Loucy (cell line): ENCODE measurements around the gene ALOX5AP.

Source experiments
- EZH2phosphoT487 ChIP-seq: fragments of 200-600 bp; IDR thresholded peaks from 2 replicates; pipeline ENCODE4 v1.6.1; 2018; ENCODE audit warnings: antibody characterized with exemption, mild to moderate bottlenecking, moderate library complexity, borderline replicate concordance
- TF ChIP-seq, protein P1 (sequence below): fragments of 200-600 bp; sonication (generic); conservative IDR thresholded peaks from 2 replicates; pipeline ENCODE4 v1.5.1; 2014; ENCODE audit warnings: mild to moderate bottlenecking, antibody characterized with exemption, low read length

DNA sequence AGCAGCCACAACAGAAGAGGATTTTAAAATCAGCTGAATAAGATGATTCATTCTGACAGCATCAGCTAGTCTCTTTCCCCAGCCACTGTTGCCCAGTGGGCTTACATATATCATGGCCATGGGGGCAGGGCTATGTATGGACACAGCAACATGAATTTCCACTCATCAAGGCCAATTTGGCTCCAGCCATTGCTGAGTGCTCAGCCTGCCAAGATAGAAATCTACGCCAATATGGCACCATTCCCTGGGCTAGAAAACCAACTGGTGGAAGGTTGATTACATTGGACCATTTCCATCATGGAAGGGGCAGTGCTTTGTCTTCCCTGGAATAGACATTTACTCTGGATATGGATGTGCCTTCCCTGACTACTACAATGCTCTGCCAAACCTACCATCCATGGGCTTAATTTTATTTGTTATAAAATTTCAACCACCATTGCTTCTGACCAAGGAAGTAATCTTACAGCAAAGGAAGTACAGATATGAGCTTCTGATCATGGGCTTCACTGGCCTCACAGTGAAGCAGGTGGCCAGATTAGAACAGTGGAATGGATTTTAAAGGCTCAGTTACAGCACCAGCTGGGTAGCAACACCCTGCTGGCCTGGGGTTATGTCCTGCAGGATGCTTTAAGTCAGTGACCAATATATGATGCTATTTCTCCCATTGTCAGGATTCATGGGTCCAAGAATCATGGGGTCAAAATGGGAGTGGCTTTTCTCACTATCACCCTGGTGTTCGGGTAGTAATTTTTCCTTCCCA lies 9.8 kb upstream of the ALOX5AP start:
- TF ChIP-seq, protein P1, sequence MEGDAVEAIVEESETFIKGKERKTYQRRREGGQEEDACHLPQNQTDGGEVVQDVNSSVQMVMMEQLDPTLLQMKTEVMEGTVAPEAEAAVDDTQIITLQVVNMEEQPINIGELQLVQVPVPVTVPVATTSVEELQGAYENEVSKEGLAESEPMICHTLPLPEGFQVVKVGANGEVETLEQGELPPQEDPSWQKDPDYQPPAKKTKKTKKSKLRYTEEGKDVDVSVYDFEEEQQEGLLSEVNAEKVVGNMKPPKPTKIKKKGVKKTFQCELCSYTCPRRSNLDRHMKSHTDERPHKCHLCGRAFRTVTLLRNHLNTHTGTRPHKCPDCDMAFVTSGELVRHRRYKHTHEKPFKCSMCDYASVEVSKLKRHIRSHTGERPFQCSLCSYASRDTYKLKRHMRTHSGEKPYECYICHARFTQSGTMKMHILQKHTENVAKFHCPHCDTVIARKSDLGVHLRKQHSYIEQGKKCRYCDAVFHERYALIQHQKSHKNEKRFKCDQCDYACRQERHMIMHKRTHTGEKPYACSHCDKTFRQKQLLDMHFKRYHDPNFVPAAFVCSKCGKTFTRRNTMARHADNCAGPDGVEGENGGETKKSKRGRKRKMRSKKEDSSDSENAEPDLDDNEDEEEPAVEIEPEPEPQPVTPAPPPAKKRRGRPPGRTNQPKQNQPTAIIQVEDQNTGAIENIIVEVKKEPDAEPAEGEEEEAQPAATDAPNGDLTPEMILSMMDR = no peak
- TF ChIP-seq EZH2phosphoT487 = no peak
